Vagina (tissue), 2 donors: ENCODE measurements around the gene SLC29A3. TPM values are rescaled to one million over a fixed set of nuclear protein-coding genes. Genes with fewer than 3 reads are reported as not detected.

ENCODE experiments used
- DNase-seq, 2 donors: peaks; one replicate each; pipeline ENCODE4 v3.0.0-alpha.2; 2017; ENCODE audit errors: extremely low spot score in 2 of 2
- H3K27ac ChIP-seq: fragments of 200-600 bp; sonication (generic); one replicate; pipeline ENCODE4 v1.5.1; 2019
- H3K27me3 ChIP-seq: fragments of 200-600 bp; sonication (generic); one replicate; pipeline ENCODE4 v1.5.1; 2019
- H3K36me3 ChIP-seq, 2 donors: fragments of 200-600 bp; sonication (generic); one replicate each; pipeline ENCODE4 v1.5.1; 2017 to 2019
- H3K4me1 ChIP-seq: fragments of 200-600 bp; sonication (generic); one replicate; pipeline ENCODE4 v1.5.1; 2019
- H3K4me3 ChIP-seq, 2 donors: fragments of 200-600 bp; sonication (generic); 1 replicate in 1 of 2; 2 replicates in 1 of 2; pipeline ENCODE4 v1.5.1; 2016 to 2019
- H3K9me3 ChIP-seq: fragments of 200-600 bp; sonication (generic); one replicate; pipeline ENCODE4 v1.5.1; 2019
- CTCF ChIP-seq, 3 experiments: fragments of 450-650 bp in 2 of 3; fragments of 200-600 bp in 1 of 3; sonication (generic) in 1 of 3; IDR thresholded peaks; one replicate each; pipeline ENCODE4 v1.5.1; 2017 to 2019; ENCODE audit warnings: antibody characterized with exemption in 3 of 3, mild to moderate bottlenecking in 2 of 3, moderate library complexity in 2 of 3
- POLR2A ChIP-seq, 2 donors: fragments of 450-650 bp; IDR thresholded peaks; one replicate each; pipeline ENCODE4 v1.6.1; 2017; ENCODE audit warnings: antibody characterized with exemption in 2 of 2, mild to moderate bottlenecking in 2 of 2, moderate library complexity in 2 of 2
- POLR2AphosphoS5 ChIP-seq, 2 donors: sonication (generic); formaldehyde crosslinking; IDR thresholded peaks; one replicate each; pipeline ENCODE4 v1.9.0; 2017; ENCODE audit warnings: antibody characterized with exemption in 2 of 2, mild to moderate bottlenecking in 2 of 2, low read depth in 1 of 2; ENCODE audit not compliant: insufficient read depth in 1 of 2
- intact Hi-C: fragments of 100-400 bp; cut with DNase I; formaldehyde crosslinking; loops from one replicate; pipeline ENCODE4 v1.15.1; 2023
- total RNA-seq: library from RNA; depleted of rRNA; stranded (reverse); fragments of >200 nt; gene quantifications from one replicate; pipeline ENCODE4 v1.2.3, GENCODE V29; 2016

SLC29A3 gene
- total RNA-seq, 1 donor from 2014 or later, result 7.6 TPM

- no peak for DNase-seq
- intact Hi-C loops, result no loop called here
- Histone ChIP-seq H3K9me3 (no peaks in the 10 kb centered on the region), H3K27me3 (no peaks in the 10 kb centered on the region), H3K4me1 (no peaks in the 10 kb centered on the region), H3K36me3 (peaks cover 0 to 8% of the 10 kb centered on the region in 2 donors), H3K4me3 (no peak overlapping the region), H3K27ac (no peak overlapping the region)
- no peak for TF ChIP-seq POLR2A (IDR thresholded peaks at IDR 0.05)
- no peak for TF ChIP-seq POLR2AphosphoS5 (IDR thresholded peaks at IDR 0.05; ENCODE audit: insufficient read depth in 1 of 2, low read depth in 1 of 2)
- no peak for TF ChIP-seq CTCF (IDR thresholded peaks at IDR 0.05)
Measured at GRCh38 chr10:71365366-71365765, 46.3 kb downstream of the SLC29A3 start.

GRCh38 chr10:71366690-71367089 lies 47.6 kb downstream of the SLC29A3 start:
- intact Hi-C loops, result no loop called here
- TF ChIP-seq POLR2AphosphoS5 (IDR thresholded peaks at IDR 0.05; ENCODE audit: insufficient read depth in 1 of 2, low read depth in 1 of 2) (no peak), CTCF (IDR thresholded peaks at IDR 0.05) (no peak), POLR2A (IDR thresholded peaks at IDR 0.05) (no peak)

GRCh38 chr10:71367271-71367670 lies 48.2 kb downstream of the SLC29A3 start:
- no peak overlapping the region for H3K4me3 ChIP-seq
- H3K27ac ChIP-seq, result no peak overlapping the region
- no peaks in the 10 kb centered on the region for H3K9me3 ChIP-seq
- no peaks in the 10 kb centered on the region for H3K27me3 ChIP-seq
- intact Hi-C loops, result no loop called here
- no peaks in the 10 kb centered on the region for H3K4me1 ChIP-seq
- TF ChIP-seq POLR2AphosphoS5 (IDR thresholded peaks at IDR 0.05; ENCODE audit: insufficient read depth in 1 of 2, low read depth in 1 of 2) (no peak), CTCF (IDR thresholded peaks at IDR 0.05) (no peak), POLR2A (IDR thresholded peaks at IDR 0.05) (no peak)
- peaks cover 0 to 2% of the 10 kb centered on the region in 2 donors for H3K36me3 ChIP-seq
- no peak for DNase-seq

More at GRCh38 chr10:71366690-71367089, 47.6 kb downstream of the SLC29A3 start:
- peaks cover 0 to 7% of the 10 kb centered on the region in 2 donors for H3K36me3 ChIP-seq
- no peak for DNase-seq
- H3K4me3 ChIP-seq, result no peak overlapping the region
- no peaks in the 10 kb centered on the region for H3K27me3 ChIP-seq
- H3K9me3 ChIP-seq, result no peaks in the 10 kb centered on the region
- no peak overlapping the region for H3K27ac ChIP-seq
- no peaks in the 10 kb centered on the region for H3K4me1 ChIP-seq

- H3K4me3 ChIP-seq, result no peak overlapping the region
- intact Hi-C loops, result no loop called here
- H3K36me3 ChIP-seq, result no peaks in the 10 kb centered on the region
- no peaks in the 10 kb centered on the region for H3K4me1 ChIP-seq
- TF ChIP-seq CTCF (IDR thresholded peaks at IDR 0.05) (no peak), POLR2AphosphoS5 (IDR thresholded peaks at IDR 0.05; ENCODE audit: insufficient read depth in 1 of 2, low read depth in 1 of 2) (no peak), POLR2A (IDR thresholded peaks at IDR 0.05) (no peak)
- no peak overlapping the region for H3K27ac ChIP-seq
- H3K27me3 ChIP-seq, result no peaks in the 10 kb centered on the region
- DNase-seq, result no peak
- no peaks in the 10 kb centered on the region for H3K9me3 ChIP-seq
Measured at GRCh38 chr10:71368176-71368575, 49.1 kb downstream of the SLC29A3 start.

- H3K4me3 ChIP-seq, result no peak overlapping the region
- no peak for TF ChIP-seq POLR2A (IDR thresholded peaks at IDR 0.05)
- TF ChIP-seq POLR2AphosphoS5 (IDR thresholded peaks at IDR 0.05; ENCODE audit: insufficient read depth in 1 of 2, low read depth in 1 of 2), result no peak
- no peak for TF ChIP-seq CTCF (IDR thresholded peaks at IDR 0.05)
- H3K27ac ChIP-seq, result no peak overlapping the region
- H3K36me3 ChIP-seq, result no peaks in the 10 kb centered on the region
- no peak for DNase-seq
- intact Hi-C loops, result no loop called here
- H3K9me3 ChIP-seq, result no peaks in the 10 kb centered on the region
- H3K4me1 ChIP-seq, result no peaks in the 10 kb centered on the region
- no peaks in the 10 kb centered on the region for H3K27me3 ChIP-seq
Measured at GRCh38 chr10:71368643-71369042, 49.6 kb downstream of the SLC29A3 start.
